IgD-negative memory B cell (primary cell): ENCODE results near the gene F2. TPM values are rescaled to one million over a fixed set of nuclear protein-coding genes. Genes with fewer than 3 reads are reported as not detected.
"Not testable (repeated sequence)": the region's sequence is repeated elsewhere in the genome, so short reads cannot be mapped to it uniquely, and the experiment has no call there.

Source experiments
- H3K27ac Mint-ChIP-seq, 3 donors: one replicate each; pipeline ENCODE4 v1.8.0; 2020 to 2022; ENCODE audit warnings: mild to moderate bottlenecking in 3 of 3, mixed read lengths in 3 of 3, moderate library complexity in 1 of 3
- H3K27me3 Mint-ChIP-seq: one replicate; pipeline ENCODE4 v1.8.0; 2021; ENCODE audit warnings: mixed read lengths
- H3K36me3 Mint-ChIP-seq: one replicate; pipeline ENCODE4 v1.8.0; 2020; ENCODE audit warnings: mild to moderate bottlenecking, mixed read lengths
- H3K4me1 Mint-ChIP-seq, 3 donors: one replicate each; pipeline ENCODE4 v1.8.0; 2020 to 2022; ENCODE audit warnings: mixed read lengths in 3 of 3, mild to moderate bottlenecking in 1 of 3
- H3K4me3 Mint-ChIP-seq, 4 donors: one replicate each; pipeline ENCODE4 v1.8.0; 2020 to 2022; ENCODE audit warnings: mild to moderate bottlenecking in 4 of 4, mixed read lengths in 4 of 4, moderate library complexity in 3 of 4
- H3K9me3 Mint-ChIP-seq, 3 donors: one replicate each; pipeline ENCODE4 v1.8.0; 2020 to 2021; ENCODE audit warnings: mixed read lengths in 3 of 3, mild to moderate bottlenecking in 1 of 3
- polyA plus RNA-seq: library from polyadenylated mRNA; unstranded; fragments of 300-500 nt; fragmentation: Illumina TruSeq; gene quantifications from one replicate; pipeline ENCODE4 v1.2.3, GENCODE V29; 2021

F2 gene
- polyA plus RNA-seq = not detected

GRCh38 chr11:46719048-46719542, at the start of gene F2:
Gene F2 (plus strand): TSS chr11:46719213. CDS start chr11:46719236, 23 bp downstream.
- no peaks in the 10 kb centered on the region for H3K9me3 Mint-ChIP-seq

DNA sequence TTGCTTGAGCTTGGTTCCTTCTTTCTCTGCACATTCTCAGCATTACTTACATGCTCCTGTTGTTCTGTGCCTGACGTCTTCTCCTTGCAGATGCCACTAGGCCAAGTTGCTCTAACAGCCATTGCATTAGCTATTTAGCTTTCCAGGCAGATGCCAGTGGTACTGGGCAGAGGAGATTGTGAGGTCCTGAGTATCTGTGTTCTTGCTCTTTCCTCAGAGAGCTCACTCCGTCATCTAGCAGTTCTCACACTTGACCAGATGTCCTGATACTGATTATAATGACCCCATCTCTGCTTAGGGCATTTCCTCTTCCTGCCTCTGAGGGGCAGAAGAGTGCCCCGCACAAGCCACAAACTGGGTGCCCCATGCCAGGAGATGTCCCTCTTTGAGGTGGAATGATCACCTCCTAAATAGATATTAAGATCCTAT, 49.3 kb upstream of the F2 start:
- Mint-ChIP-seq H3K36me3 (peaks cover 4% of the 10 kb centered on the region), H3K27ac (no peak overlapping the region), H3K4me1 (peaks cover 4 to 9% (median 7%) of the 10 kb centered on the region in 3 donors), H3K9me3 (no peaks in the 10 kb centered on the region), H3K4me3 (no peak overlapping the region), H3K27me3 (no peaks in the 10 kb centered on the region)

More at GRCh38 chr11:46719048-46719542, at the start of gene F2:
- Mint-ChIP-seq H3K36me3 (no peaks in the 10 kb centered on the region), H3K27me3 (no peaks in the 10 kb centered on the region), H3K27ac (no peak within 1 kb of the TSS), H3K4me1 (peaks cover 0 to 3% (median 0%) of the 10 kb centered on the region in 3 donors), H3K4me3 (no peak within 1 kb of the TSS)

- H3K4me3 Mint-ChIP-seq, H3K36me3 Mint-ChIP-seq, H3K27me3 Mint-ChIP-seq, H3K9me3 Mint-ChIP-seq: not testable (repeated sequence)
- H3K4me1 Mint-ChIP-seq = peaks cover 8 to 12% (median 11%) of the 10 kb centered on the region in 3 donors
- H3K27ac Mint-ChIP-seq = peak overlapping the region in 2 of 3 donors; percentile 67 to 76
These were observed 48.5 kb upstream of the F2 start for GRCh38 chr11:46670521-46670920.

GRCh38 chr11:46671958-46672315, 47.1 kb upstream of the F2 start:
- peak overlapping the region in 1 of 3 donors; percentile 76 for H3K27ac Mint-ChIP-seq
- no peaks in the 10 kb centered on the region for H3K9me3 Mint-ChIP-seq
- no peak overlapping the region for H3K4me3 Mint-ChIP-seq
- H3K36me3 Mint-ChIP-seq = peaks cover 4% of the 10 kb centered on the region
- no peaks in the 10 kb centered on the region for H3K27me3 Mint-ChIP-seq
- H3K4me1 Mint-ChIP-seq = peaks cover 11 to 17% (median 13%) of the 10 kb centered on the region in 3 donors

DNA sequence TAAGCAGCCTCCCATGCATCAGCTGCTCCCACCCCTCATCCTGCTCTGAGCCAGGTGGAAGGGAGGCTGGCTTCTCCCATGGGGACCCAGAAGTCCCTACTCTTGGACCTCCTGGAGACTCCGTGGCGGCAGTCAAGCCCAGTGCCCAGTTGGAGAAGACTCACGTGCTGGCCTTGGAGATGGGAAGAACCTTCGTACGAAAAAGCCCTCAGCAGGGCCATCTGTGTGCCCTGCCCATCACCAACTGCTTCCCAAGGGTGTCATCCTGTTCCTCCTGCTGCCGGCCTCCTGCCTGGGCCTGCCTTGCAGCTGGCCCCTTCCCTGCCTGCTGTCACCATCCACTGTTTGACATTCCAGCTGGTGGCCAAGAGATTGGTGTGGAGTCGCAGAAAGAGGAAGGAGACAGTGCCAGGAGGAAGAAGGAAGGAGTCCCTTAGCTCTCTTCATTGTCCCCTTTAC, 46.6 kb upstream of the F2 start:
- H3K4me1 Mint-ChIP-seq = peaks cover 16 to 22% (median 16%) of the 10 kb centered on the region in 3 donors
- H3K27ac Mint-ChIP-seq = peak overlapping the region in 1 of 3 donors; percentile 18
- H3K27me3 Mint-ChIP-seq = no peaks in the 10 kb centered on the region
- H3K36me3 Mint-ChIP-seq = peaks cover 4% of the 10 kb centered on the region
- no peaks in the 10 kb centered on the region for H3K9me3 Mint-ChIP-seq
- no peak overlapping the region for H3K4me3 Mint-ChIP-seq

GRCh38 chr11:46673713-46674462, 45.1 kb upstream of the F2 start:
- peak overlapping the region in 2 of 3 donors; percentile 81 to 92 for H3K27ac Mint-ChIP-seq
- no peaks in the 10 kb centered on the region for H3K27me3 Mint-ChIP-seq
- peak overlapping the region in 2 of 4 donors; percentile 5 to 71 for H3K4me3 Mint-ChIP-seq
- no peaks in the 10 kb centered on the region for H3K9me3 Mint-ChIP-seq
- peaks cover 16 to 22% (median 18%) of the 10 kb centered on the region in 3 donors for H3K4me1 Mint-ChIP-seq
- H3K36me3 Mint-ChIP-seq = peaks cover 4% of the 10 kb centered on the region

GRCh38 chr11:46674463-46675287, 44.3 kb upstream of the F2 start:
- H3K27ac Mint-ChIP-seq = peak overlapping the region; percentile 81 to 92 (median 91)
- H3K27me3 Mint-ChIP-seq = no peaks in the 10 kb centered on the region
- no peaks in the 10 kb centered on the region for H3K9me3 Mint-ChIP-seq
- peak overlapping the region in 2 of 4 donors; percentile 62 to 71 for H3K4me3 Mint-ChIP-seq
- H3K36me3 Mint-ChIP-seq = peaks cover 4% of the 10 kb centered on the region
- peaks cover 16 to 22% (median 18%) of the 10 kb centered on the region in 3 donors for H3K4me1 Mint-ChIP-seq

GRCh38 chr11:46675288-46675851, 43.6 kb upstream of the F2 start:
- Mint-ChIP-seq H3K4me1 (peaks cover 16 to 22% (median 18%) of the 10 kb centered on the region in 3 donors), H3K27me3 (no peaks in the 10 kb centered on the region), H3K4me3 (no peak overlapping the region), H3K9me3 (no peaks in the 10 kb centered on the region), H3K36me3 (peaks cover 4% of the 10 kb centered on the region), H3K27ac (peak overlapping the region; percentile 4 to 92 (median 91))

GRCh38 chr11:46675949-46676348, 43.1 kb upstream of the F2 start:
- no peaks in the 10 kb centered on the region for H3K9me3 Mint-ChIP-seq
- H3K27ac Mint-ChIP-seq = peak overlapping the region in 2 of 3 donors; percentile 4 to 92
- no peaks in the 10 kb centered on the region for H3K27me3 Mint-ChIP-seq
- peak overlapping the region in 1 of 4 donors; percentile 52 for H3K4me3 Mint-ChIP-seq
- H3K36me3 Mint-ChIP-seq = peaks cover 4% of the 10 kb centered on the region
- peaks cover 16 to 21% (median 17%) of the 10 kb centered on the region in 3 donors for H3K4me1 Mint-ChIP-seq

DNA sequence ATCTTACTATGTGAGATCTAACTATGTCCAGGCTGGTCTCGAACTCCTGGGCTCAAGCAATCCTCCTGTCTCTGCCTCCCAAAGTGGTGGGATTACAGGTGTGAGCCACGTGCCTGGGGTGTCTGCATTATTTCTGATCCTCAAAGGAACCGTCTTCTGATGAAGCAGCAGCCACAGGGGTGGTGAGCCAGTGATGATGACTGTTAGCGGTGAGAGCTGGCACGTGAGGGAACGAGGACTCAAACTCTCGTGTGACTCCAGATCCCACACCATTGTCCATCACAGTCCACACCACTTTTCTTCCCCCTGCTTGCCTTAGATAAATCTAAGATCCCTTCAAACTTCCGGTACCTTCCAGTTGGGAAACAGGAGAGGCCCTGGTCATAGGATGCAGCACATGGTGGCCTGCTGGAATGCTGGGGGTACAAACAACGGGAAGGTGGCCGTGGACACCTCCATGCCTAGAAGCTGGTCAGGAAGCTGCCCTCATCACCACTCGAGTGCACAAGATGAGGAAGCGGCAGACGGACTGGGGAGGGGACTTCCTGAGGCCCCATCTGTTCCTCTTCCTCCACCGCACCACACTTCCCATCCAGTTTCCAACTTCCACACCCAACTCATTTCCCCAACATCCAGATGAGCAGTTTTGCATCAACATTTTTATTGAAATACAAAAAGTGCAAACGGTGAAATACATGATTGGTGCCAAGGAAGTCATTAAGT, 42.4 kb upstream of the F2 start:
- Mint-ChIP-seq H3K36me3 (peaks cover 4% of the 10 kb centered on the region), H3K9me3 (no peaks in the 10 kb centered on the region), H3K27me3 (no peaks in the 10 kb centered on the region), H3K4me1 (peaks cover 15 to 20% (median 16%) of the 10 kb centered on the region in 3 donors), H3K4me3 (peak overlapping the region in 2 of 4 donors; percentile 34 to 74), H3K27ac (peak overlapping the region; percentile 35 to 81 (median 44))

DNA sequence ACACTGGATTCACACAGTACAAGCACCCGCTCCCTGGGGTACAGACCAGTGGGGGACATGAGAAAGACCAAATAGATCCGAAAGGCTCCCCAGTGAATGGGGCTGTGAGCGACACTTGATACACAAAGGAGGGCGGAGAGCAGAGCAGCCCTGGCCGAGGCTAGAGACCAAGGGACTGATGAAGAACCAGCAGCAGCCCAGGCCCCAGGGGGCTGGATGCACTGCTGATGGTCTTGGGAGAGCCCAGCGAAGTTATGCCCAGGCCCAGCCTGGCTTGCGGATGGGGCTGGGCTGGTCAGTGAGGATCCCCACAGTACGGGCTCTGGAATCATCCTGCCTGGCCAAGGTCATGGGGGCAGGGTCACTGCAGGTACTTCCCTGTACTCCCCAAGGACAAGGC, 41.8 kb upstream of the F2 start:
- peak overlapping the region; percentile 35 to 81 (median 44) for H3K27ac Mint-ChIP-seq
- H3K4me1 Mint-ChIP-seq = peaks cover 15 to 20% (median 16%) of the 10 kb centered on the region in 3 donors
- H3K4me3 Mint-ChIP-seq = peak overlapping the region in 1 of 4 donors; percentile 74
- peaks cover 4% of the 10 kb centered on the region for H3K36me3 Mint-ChIP-seq
- no peaks in the 10 kb centered on the region for H3K27me3 Mint-ChIP-seq
- no peaks in the 10 kb centered on the region for H3K9me3 Mint-ChIP-seq

DNA sequence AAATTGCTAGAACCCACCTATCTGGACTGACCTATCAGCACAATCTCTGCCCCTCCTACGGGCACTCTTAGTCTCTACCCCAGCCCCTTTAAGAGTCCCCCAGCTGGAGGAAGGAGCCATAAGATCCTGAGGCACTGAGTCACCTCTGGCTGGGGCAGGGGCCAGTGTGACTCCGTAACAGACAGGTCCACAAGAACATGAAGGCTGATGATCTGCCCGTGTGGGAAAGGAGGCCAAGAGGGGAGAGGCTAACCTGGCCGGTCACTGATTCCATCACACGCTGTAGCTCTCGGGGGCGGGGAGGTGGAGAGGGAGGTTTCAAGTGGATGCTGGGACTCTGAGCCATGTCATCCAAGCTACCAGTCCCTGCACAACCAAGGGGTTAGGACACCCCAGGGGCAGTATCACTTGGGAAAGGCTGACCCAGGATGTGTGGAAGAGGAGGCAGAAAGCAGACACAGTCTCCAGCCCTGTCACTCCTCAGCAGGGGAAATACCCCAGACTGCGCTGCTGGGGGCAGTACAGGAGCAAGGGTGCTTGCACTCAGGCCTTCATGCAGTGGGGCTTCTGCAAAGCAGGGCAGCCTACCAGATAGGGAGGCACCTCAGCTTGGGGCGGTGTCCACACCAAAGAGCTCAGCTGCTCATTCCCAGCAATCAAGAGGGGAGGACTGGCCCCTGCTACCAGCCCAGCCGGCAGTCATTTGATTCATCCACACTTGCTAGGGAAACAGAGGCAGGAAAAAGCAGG, 40.8 kb upstream of the F2 start:
- Mint-ChIP-seq H3K27me3 (no peaks in the 10 kb centered on the region), H3K27ac (peak overlapping the region in 2 of 3 donors; percentile 16 to 36), H3K4me3 (no peak overlapping the region), H3K36me3 (peaks cover 2% of the 10 kb centered on the region), H3K4me1 (peaks cover 15 to 20% (median 16%) of the 10 kb centered on the region in 3 donors), H3K9me3 (no peaks in the 10 kb centered on the region)

GRCh38 chr11:46678741-46679130, 40.3 kb upstream of the F2 start:
- Mint-ChIP-seq H3K36me3 (peaks cover 2% of the 10 kb centered on the region), H3K27ac (no peak overlapping the region), H3K9me3 (no peaks in the 10 kb centered on the region), H3K4me1 (peaks cover 15 to 20% (median 16%) of the 10 kb centered on the region in 3 donors), H3K4me3 (peak overlapping the region in 1 of 4 donors; percentile 43), H3K27me3 (no peaks in the 10 kb centered on the region)
